GM12878 (cell line): Measurements from ENCODE around the gene UNC93B1. TPM values are rescaled to one million over a fixed set of nuclear protein-coding genes. Genes with fewer than 3 reads are reported as not detected.
"Not testable (repeated sequence)": the region's sequence is repeated elsewhere in the genome, so short reads cannot be mapped to it uniquely, and the experiment has no call there.

Experiments used
- ATAC-seq: fragments of 200-7000 bp; cut with Tn5 transposase; 3 replicates; pipeline ENCODE4 v1.9.1; 2020; ENCODE audit warnings: mild to moderate bottlenecking, moderate library complexity
- BruUV-seq: library from RNA; stranded (reverse); fragments of 400-500 nt; replicated peaks from 2 replicates; lab custom pipeline; 2021; lab: Mats Ljungman, UMichigan
- CTCF ChIA-PET: fragments of 300-600 bp; sonication (Branson Sonifier 250); formaldehyde crosslinking; extraction: SDS; loops from one replicate; lab custom pipeline; 2021; ENCODE audit warnings: inconsistent platforms; lab: Yijun Ruan, JAX
- POLR2A ChIA-PET: fragments of 350-600 bp; formaldehyde crosslinking; extraction: SDS; loops from one replicate; lab custom pipeline; 2021; ENCODE audit warnings: inconsistent platforms; lab: Charles Lee
- RAD21 ChIA-PET: fragments of 300-600 bp; sonication (Branson Sonifier 250); formaldehyde crosslinking; loops from one replicate; lab custom pipeline; 2023; ENCODE audit warnings: antibody characterized with exemption; ENCODE audit not compliant: unreplicated experiment; lab: Charles Lee
- SMC1A ChIA-PET: fragments of 300-600 bp; sonication (Branson Sonifier 250); formaldehyde crosslinking; loops from one replicate; lab custom pipeline; 2023; ENCODE audit not compliant: unreplicated experiment, uncharacterized antibody; lab: Charles Lee
- DNase-seq: peaks from one replicate; pipeline ENCODE4 v3.0.0-alpha.2; 2011; ENCODE audit warnings: low read depth, low spot score
- FAIRE-seq: peaks from 3 replicates; lab custom pipeline; 2011; peaks lifted over from hg19 to GRCh38; lab: Jason Lieb, UNC
- H2AFZ ChIP-seq: 2 replicates; pipeline ENCODE4 v1.6.0; 2011; ENCODE audit warnings: low read depth, low read length, control low read depth; ENCODE audit not compliant: control insufficient read depth
- H3K27ac ChIP-seq: 2 replicates; pipeline ENCODE4 v1.5.1; 2011; ENCODE audit warnings: control low read depth; ENCODE audit not compliant: control insufficient read depth, insufficient read depth
- H3K27me3 ChIP-seq, 2 experiments: replicated peaks in 1 of 2; 2 replicates each; pipeline versions ENCODE4 v1.6.0 to v1.6.1; 2011; ENCODE audit warnings: low read length in 1 of 2; ENCODE audit not compliant: control insufficient read depth in 2 of 2, insufficient read depth in 2 of 2
- H3K36me3 ChIP-seq, 2 experiments: 2 replicates each; pipeline ENCODE4 v1.5.1; 2011; ENCODE audit warnings: low read length in 1 of 2; ENCODE audit not compliant: control insufficient read depth in 2 of 2, insufficient read depth in 2 of 2
- H3K4me1 ChIP-seq: 2 replicates; pipeline ENCODE4 v1.6.1; 2011; ENCODE audit warnings: mild to moderate bottlenecking, low read length, moderate library complexity, mixed read lengths; ENCODE audit not compliant: control insufficient read depth, insufficient read depth
- H3K4me2 ChIP-seq: 2 replicates; pipeline ENCODE4 v1.6.0; 2011; ENCODE audit warnings: control low read depth; ENCODE audit not compliant: control insufficient read depth, insufficient read depth
- H3K4me3 ChIP-seq: fragments of 200-600 bp; sonication (generic); 2 replicates; pipeline ENCODE4 v1.5.1; 2016
- H3K79me2 ChIP-seq: 2 replicates; pipeline ENCODE4 v1.6.0; 2011; ENCODE audit warnings: low read length; ENCODE audit not compliant: control insufficient read depth, insufficient read depth
- H3K9ac ChIP-seq: 2 replicates; pipeline ENCODE4 v1.8.0; 2011; ENCODE audit warnings: low read length, control low read depth, mixed read lengths; ENCODE audit not compliant: control insufficient read depth, insufficient read depth
- H3K9me3 ChIP-seq: replicated peaks from 3 replicates; pipeline ENCODE4 v1.5.1; 2011; ENCODE audit warnings: mild to moderate bottlenecking, low read length; ENCODE audit not compliant: control insufficient read depth, insufficient read depth
- H4K20me1 ChIP-seq: 2 replicates; pipeline ENCODE4 v1.6.0; 2011; ENCODE audit not compliant: control insufficient read depth, insufficient read depth
- RAD21 ChIP-seq: IDR thresholded peaks from 2 replicates; pipeline ENCODE4 v1.6.1; 2011; ENCODE audit warnings: mild to moderate bottlenecking, low read depth, low read length, moderate library complexity; ENCODE audit not compliant: insufficient read depth
- RUNX3 ChIP-seq: IDR thresholded peaks from 2 replicates; pipeline ENCODE4 v1.6.1; 2012; ENCODE audit warnings: low read length, inconsistent platforms
- TCF12 ChIP-seq: IDR thresholded peaks from 2 replicates; pipeline ENCODE4 v1.6.1; 2011; ENCODE audit warnings: low read depth, mild to moderate bottlenecking, low read length
- TCF3 ChIP-seq: IDR thresholded peaks from 2 replicates; pipeline ENCODE4 v1.6.1; 2012; ENCODE audit warnings: low read depth, mild to moderate bottlenecking, low read length, borderline replicate concordance; ENCODE audit not compliant: insufficient read depth
- WGBS: methylation state at CpG from one replicate; pipeline ENCODE4 v1.1.6; 2016; ENCODE audit warnings: low lambda C conversion rate; ENCODE audit not compliant: insufficient replicate concordance, insufficient coverage; ENCODE audit errors: missing lambda C conversion rate; 5-methylcytosine and 5-hydroxymethylcytosine counted together
- in situ Hi-C: fragments of 300-500 bp; cut with MboI; formaldehyde crosslinking; loops from 9 replicates; pipeline ENCODE4 v1.14.3; 2018; ENCODE audit warnings: mixed read lengths
- intact Hi-C: fragments of 100-400 bp; cut with micrococcal nuclease; formaldehyde crosslinking; loops from one replicate; pipeline ENCODE4 v1.14.2; 2022; ENCODE audit not compliant: unreplicated experiment
- polyA plus RNA-seq, 11 experiments: library from polyadenylated mRNA; depleted of rRNA in 4 of 11; unstranded in 6 of 11; stranded (reverse) in 5 of 11; fragments of >200 nt; fragmentation: Nextera tagmentation in 4 of 11; fragmentation: Illumina TruSeq in 1 of 11; extraction: Ambion mirVana in 4 of 11; extraction: Trizol in 1 of 11; gene quantifications; 1 replicate in 1 of 11; 2 replicates in 10 of 11; pipeline versions ENCODE4 v1.2.1 to v1.2.3, GENCODE V29; 2011 to 2016; ENCODE audit warnings: inconsistent platforms in 2 of 11, missing spikeins in 2 of 11, low read depth in 1 of 11
- total RNA-seq, 4 experiments: library from RNA; depleted of rRNA in 3 of 4; stranded (reverse); fragments of >200 nt in 3 of 4; fragmentation: Illumina TruSeq in 1 of 4; extraction: Trizol in 1 of 4; gene quantifications; 2 replicates each; pipeline versions ENCODE4 v1.2.1 to v1.2.3, GENCODE V29; 2013 to 2021
- TF ChIP-seq, protein P1 (sequence below), 3 experiments: IDR thresholded peaks in 2 of 3; conservative IDR thresholded peaks in 1 of 3; 2 replicates each; pipeline ENCODE4 v1.5.1; 2011; ENCODE audit warnings: low read depth in 3 of 3, low read length in 3 of 3, mild to moderate bottlenecking in 3 of 3, control low read depth in 2 of 3, moderate library complexity in 2 of 3, inconsistent platforms in 1 of 3, mixed read lengths in 1 of 3; ENCODE audit not compliant: control insufficient read depth in 2 of 3, insufficient read depth in 1 of 3; ENCODE audit errors: extremely low read depth in 1 of 3

Gene UNC93B1
- total and polyA plus RNA-seq, 10 of the 15 experiments (the other 5 are each of a cell fraction or from before 2014, with no cell fraction given): 1.3 to 79.7 (median 36.3) TPM

DNA sequence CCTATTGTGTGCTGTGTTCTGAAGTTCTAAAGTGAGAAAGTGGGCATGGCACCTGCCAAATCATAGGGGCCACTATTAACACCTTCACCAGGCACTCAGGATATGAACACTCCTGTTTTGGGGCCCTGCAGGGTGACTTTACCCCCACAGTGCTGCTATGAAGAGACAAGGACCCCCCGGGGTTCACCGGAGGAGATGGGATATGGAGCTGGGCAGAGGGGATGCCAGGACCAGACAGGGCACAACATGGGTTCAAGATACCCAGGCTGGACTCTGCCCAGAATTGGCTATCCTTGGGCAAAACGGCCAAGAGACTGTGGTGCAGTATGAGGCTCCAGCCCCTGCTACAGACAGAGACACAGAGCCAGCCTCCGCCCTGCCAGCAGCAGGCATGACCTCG, 9.5 kb downstream of the UNC93B1 start:
- RAD21 ChIA-PET: interaction anchor here (1.4 kb wide), 1 partner anchor 39 kb away, joined by 4 read pairs; no protein-coding TSS in a partner anchor
- SMC1A ChIA-PET: interaction anchor here (0.7 kb wide), 1 partner anchor 9 kb away, joined by 3 read pairs; no protein-coding TSS in a partner anchor
- H3K4me3 ChIP-seq, H3K27ac ChIP-seq, in situ Hi-C loops, DNase-seq, H2AFZ ChIP-seq, H3K9ac ChIP-seq, H3K27me3 ChIP-seq, FAIRE-seq, ATAC-seq, H3K4me2 ChIP-seq, H3K79me2 ChIP-seq, BruUV-seq, intact Hi-C loops, H4K20me1 ChIP-seq, H3K9me3 ChIP-seq, H3K36me3 ChIP-seq: not testable (repeated sequence)
- H3K4me1 ChIP-seq: peaks cover 19% of the 10 kb centered on the region
- WGBS: 83% methylated on average over 5 of the region's 5 CpGs
- CTCF ChIA-PET: interaction anchor here (0.7 to 1.3 kb wide), 6 partner anchors 8 to 638 kb away, joined by 3 to 6 read pairs (median 3); no protein-coding TSS in a partner anchor
- POLR2A ChIA-PET: interaction anchor here (1.0 kb wide), 1 partner anchor 45 kb away, joined by 3 read pairs; no protein-coding TSS in a partner anchor

DNA sequence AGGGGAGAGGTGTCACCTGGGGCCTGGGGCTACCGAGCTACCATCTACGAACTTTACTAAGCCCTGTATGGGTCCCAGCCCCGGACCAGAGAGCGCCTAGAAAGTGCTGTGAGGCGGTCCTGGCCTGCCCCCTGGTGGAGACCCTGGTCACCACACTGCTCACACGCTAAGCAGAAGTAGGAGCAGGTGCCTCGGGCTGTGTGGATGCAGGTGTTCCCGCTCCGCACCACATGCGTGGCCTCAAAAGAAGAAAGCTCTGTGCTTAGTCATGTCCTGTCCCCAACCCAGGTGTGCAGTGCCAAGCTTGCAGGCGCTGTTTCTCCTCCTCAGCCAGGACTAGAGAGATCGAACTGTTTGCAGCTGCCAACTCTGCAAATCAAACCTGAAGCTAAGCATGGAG, 10.1 kb downstream of the UNC93B1 start:
- H3K27me3 ChIP-seq, intact Hi-C loops, H3K27ac ChIP-seq, H2AFZ ChIP-seq, FAIRE-seq, H3K36me3 ChIP-seq, H4K20me1 ChIP-seq, BruUV-seq, H3K79me2 ChIP-seq, in situ Hi-C loops, ATAC-seq, DNase-seq, H3K9ac ChIP-seq, H3K9me3 ChIP-seq, H3K4me3 ChIP-seq, H3K4me2 ChIP-seq: not testable (repeated sequence)
- ChIA-PET POLR2A (interaction anchor here (1.0 kb wide), 1 partner anchor 46 kb away, joined by 3 read pairs; no protein-coding TSS in a partner anchor), CTCF (interaction anchor here (0.7 to 1.3 kb wide), 6 partner anchors 9 to 637 kb away, joined by 3 to 6 read pairs (median 3); no protein-coding TSS in a partner anchor), RAD21 (interaction anchor here (1.4 kb wide), 1 partner anchor 38 kb away, joined by 4 read pairs; no protein-coding TSS in a partner anchor), SMC1A (interaction anchor here (0.7 kb wide), 1 partner anchor 9 kb away, joined by 3 read pairs; no protein-coding TSS in a partner anchor)
- WGBS: 24% methylated on average over 11 of the region's 12 CpGs
- H3K4me1 ChIP-seq: peaks cover 13% of the 10 kb centered on the region
- peak; percentile 48 for TF ChIP-seq RUNX3
- peak; percentile 91 for TF ChIP-seq TCF3
- peak; percentile 43 for TF ChIP-seq RAD21
- TF ChIP-seq TCF12: peak; percentile 95
- TF ChIP-seq, protein P1, sequence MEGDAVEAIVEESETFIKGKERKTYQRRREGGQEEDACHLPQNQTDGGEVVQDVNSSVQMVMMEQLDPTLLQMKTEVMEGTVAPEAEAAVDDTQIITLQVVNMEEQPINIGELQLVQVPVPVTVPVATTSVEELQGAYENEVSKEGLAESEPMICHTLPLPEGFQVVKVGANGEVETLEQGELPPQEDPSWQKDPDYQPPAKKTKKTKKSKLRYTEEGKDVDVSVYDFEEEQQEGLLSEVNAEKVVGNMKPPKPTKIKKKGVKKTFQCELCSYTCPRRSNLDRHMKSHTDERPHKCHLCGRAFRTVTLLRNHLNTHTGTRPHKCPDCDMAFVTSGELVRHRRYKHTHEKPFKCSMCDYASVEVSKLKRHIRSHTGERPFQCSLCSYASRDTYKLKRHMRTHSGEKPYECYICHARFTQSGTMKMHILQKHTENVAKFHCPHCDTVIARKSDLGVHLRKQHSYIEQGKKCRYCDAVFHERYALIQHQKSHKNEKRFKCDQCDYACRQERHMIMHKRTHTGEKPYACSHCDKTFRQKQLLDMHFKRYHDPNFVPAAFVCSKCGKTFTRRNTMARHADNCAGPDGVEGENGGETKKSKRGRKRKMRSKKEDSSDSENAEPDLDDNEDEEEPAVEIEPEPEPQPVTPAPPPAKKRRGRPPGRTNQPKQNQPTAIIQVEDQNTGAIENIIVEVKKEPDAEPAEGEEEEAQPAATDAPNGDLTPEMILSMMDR (IDR thresholded peaks at IDR 0.05 in 2 of 3, conservative IDR thresholded peaks at IDR 0.05 in 1 of 3; ENCODE audit: control insufficient read depth in 2 of 3, extremely low read depth in 1 of 3, insufficient read depth in 1 of 3, low read depth in 3 of 3, low read length in 3 of 3): peak; percentile 28 to 59 (median 45)

DNA sequence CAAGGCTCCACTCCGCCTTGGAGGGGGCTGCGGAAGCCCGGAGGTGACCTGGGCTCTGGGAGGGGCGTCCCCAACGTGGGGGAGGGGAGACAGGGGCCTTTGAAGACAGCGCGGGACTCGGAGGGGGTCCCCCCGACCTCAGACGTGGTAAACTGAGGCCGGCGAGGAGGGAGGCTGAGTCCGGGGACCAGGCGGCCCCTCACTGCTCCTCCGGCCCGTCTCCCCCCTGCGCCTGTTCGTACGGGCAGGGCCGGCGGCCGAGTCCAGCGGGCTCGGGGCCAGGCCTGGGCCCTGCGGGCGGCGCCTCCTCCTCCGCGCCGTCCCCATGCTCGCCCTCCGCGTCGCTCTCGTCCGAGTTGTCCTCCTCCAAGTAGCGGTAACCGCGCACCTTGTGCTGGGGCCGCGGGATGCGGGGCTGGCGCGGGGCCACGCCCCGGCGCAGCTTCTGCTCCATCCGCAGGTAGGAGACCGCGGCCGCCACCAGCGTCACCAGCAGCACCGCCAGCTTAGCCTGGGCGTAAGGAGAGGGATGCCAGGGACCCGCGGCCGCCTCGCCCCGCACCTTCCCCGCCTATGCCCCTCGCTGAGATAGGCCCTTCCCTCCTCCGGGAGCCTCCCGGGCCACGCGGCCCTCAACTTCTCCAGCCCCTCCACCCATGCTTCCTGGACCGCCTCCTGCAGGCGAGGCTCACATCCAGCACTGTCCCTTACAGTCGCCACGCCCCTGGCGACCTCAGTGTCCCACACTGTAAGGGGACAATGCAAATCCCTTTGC, 12.4 kb downstream of the UNC93B1 start:
- H3K27ac ChIP-seq, CTCF ChIA-PET, H3K36me3 ChIP-seq, FAIRE-seq, H3K9me3 ChIP-seq, H3K9ac ChIP-seq, H3K27me3 ChIP-seq, H4K20me1 ChIP-seq, DNase-seq, H3K4me3 ChIP-seq, POLR2A ChIA-PET, H3K79me2 ChIP-seq, SMC1A ChIA-PET, H3K4me2 ChIP-seq, H3K4me1 ChIP-seq, intact Hi-C loops, H2AFZ ChIP-seq, RAD21 ChIA-PET, ATAC-seq, BruUV-seq, in situ Hi-C loops: not testable (repeated sequence)
- WGBS: 91% methylated on average over 23 of the region's 70 CpGs
